ENCODE data around the gene FYN. TPM values are rescaled to one million over a fixed set of nuclear protein-coding genes. Genes with fewer than 3 reads are reported as not detected.

FYN gene
- total RNA-seq, 4 donors from 2014 or later = 143 to 219 (median 165) TPM

DNA sequence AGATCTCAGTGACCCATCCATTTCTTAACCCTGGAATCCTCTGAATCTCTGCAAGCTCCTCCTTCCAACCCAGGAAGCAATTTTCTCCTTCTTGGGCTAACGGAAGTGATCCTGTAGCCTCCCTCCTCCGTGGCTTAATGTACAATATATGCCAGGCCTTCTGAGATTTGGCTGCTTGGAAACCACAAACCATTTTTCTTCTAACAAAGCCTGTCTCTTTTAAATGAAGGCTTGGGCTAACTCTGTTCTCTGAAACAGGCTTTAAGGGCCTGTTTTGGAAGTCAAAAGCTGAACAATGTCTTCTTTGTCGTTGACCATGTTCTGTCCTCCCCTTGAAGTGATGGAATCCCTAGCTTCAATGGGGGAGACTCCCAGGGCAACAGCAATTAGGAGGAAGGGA lies 14.9 kb downstream of the FYN start:
- TF ChIP-seq, protein P1, sequence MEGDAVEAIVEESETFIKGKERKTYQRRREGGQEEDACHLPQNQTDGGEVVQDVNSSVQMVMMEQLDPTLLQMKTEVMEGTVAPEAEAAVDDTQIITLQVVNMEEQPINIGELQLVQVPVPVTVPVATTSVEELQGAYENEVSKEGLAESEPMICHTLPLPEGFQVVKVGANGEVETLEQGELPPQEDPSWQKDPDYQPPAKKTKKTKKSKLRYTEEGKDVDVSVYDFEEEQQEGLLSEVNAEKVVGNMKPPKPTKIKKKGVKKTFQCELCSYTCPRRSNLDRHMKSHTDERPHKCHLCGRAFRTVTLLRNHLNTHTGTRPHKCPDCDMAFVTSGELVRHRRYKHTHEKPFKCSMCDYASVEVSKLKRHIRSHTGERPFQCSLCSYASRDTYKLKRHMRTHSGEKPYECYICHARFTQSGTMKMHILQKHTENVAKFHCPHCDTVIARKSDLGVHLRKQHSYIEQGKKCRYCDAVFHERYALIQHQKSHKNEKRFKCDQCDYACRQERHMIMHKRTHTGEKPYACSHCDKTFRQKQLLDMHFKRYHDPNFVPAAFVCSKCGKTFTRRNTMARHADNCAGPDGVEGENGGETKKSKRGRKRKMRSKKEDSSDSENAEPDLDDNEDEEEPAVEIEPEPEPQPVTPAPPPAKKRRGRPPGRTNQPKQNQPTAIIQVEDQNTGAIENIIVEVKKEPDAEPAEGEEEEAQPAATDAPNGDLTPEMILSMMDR (IDR thresholded peaks at IDR 0.05) = no peak
- TF ChIP-seq POLR2A (IDR thresholded peaks at IDR 0.05) (no peak), EP300 (IDR thresholded peaks at IDR 0.05) (peak in 1 of 2 donors; percentile 48)
- no peak for DNase-seq (ENCODE audit: low spot score in 2 of 2)
- Histone ChIP-seq H3K36me3 (no peaks in the 10 kb centered on the region), H3K4me1 (peaks cover 0 to 93% (median 35%) of the 10 kb centered on the region in 4 donors), H3K27ac (peak overlapping the region; percentile 37 to 91 (median 74)), H3K9me3 (no peaks in the 10 kb centered on the region), H3K4me3 (no peak overlapping the region), H3K27me3 (no peaks in the 10 kb centered on the region)
- 34 to 38% methylated on average over 3 of the region's 3 CpGs for WGBS, 2 donors

DNA sequence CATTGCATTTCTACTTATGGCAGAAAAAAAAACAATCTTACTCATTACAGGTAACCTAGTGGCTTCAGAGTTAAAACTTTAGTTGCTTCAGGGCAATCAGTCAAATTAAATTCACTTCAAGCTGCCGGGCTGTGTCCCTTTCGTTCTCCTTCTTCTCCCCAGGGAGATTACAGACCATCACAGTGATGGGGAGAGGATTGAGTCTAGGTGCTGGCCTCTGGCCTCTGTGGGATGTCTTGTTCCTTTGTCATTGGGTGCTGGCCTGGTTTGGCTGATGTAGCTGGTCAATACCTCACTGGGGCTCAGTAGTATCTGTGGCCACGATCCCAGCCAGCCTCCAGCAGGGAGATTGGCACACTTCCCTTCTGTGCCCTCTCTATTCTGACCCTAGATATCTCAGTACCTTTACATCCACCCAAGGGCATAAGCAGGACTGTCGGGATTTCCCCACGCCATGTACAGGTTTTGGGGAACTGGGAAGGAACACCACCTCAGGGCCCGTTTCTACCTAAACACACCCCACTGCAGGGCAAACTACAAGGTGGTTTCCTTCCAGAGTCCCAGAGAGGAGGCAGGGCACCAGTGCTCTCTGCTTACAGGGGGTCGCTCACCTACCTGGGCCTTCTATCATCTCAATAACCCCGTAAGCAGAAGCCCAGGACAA lies 15.4 kb downstream of the FYN start:
- no peak for TF ChIP-seq EP300 (IDR thresholded peaks at IDR 0.05)
- no peak for TF ChIP-seq POLR2A (IDR thresholded peaks at IDR 0.05)
- TF ChIP-seq, protein P1 (IDR thresholded peaks at IDR 0.05) = no peak
- H3K9me3 ChIP-seq = no peaks in the 10 kb centered on the region
- H3K4me1 ChIP-seq = peaks cover 0 to 94% (median 37%) of the 10 kb centered on the region in 4 donors
- peak overlapping the region; percentile 37 to 91 (median 74) for H3K27ac ChIP-seq
- no peaks in the 10 kb centered on the region for H3K27me3 ChIP-seq
- H3K36me3 ChIP-seq = no peaks in the 10 kb centered on the region
- no peak overlapping the region for H3K4me3 ChIP-seq
- no peak for DNase-seq (ENCODE audit: low spot score in 2 of 2)
- 66 to 71% methylated on average over 6 to 8 of the region's 8 CpGs for WGBS, 2 donors

DNA sequence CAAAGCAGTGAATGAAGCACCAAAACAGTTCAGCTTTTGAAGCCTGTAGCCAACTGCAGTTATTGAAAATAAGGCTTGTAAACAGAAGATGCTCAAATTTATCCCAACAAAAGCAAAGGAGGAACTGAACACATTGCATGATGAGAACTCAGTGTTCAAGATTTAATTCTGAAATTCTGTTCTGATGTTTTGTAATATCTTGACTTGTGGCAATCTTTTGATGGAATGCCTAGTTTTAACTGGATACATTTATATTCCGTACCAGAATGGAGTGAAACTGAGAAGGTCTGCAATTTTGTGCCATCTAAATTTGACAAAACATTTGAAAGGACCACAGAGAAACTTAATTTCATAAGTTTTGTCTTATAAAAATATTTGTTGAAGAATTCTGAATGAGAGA lies 17.5 kb downstream of the FYN start:
- TF ChIP-seq POLR2A (IDR thresholded peaks at IDR 0.05) (no peak), EP300 (IDR thresholded peaks at IDR 0.05) (no peak)
- TF ChIP-seq, protein P1 (IDR thresholded peaks at IDR 0.05) = no peak
- Histone ChIP-seq H3K36me3 (no peaks in the 10 kb centered on the region), H3K27me3 (no peaks in the 10 kb centered on the region), H3K4me1 (peaks cover 0 to 99% (median 49%) of the 10 kb centered on the region in 4 donors), H3K27ac (peak overlapping the region in 3 of 4 donors; percentile 3 to 91 (median 87)), H3K4me3 (no peak overlapping the region), H3K9me3 (no peaks in the 10 kb centered on the region)
- 65 to 79% methylated on average over 1 of the region's 1 CpG for WGBS, 2 donors
- DNase-seq (ENCODE audit: low spot score in 2 of 2) = no peak

DNA sequence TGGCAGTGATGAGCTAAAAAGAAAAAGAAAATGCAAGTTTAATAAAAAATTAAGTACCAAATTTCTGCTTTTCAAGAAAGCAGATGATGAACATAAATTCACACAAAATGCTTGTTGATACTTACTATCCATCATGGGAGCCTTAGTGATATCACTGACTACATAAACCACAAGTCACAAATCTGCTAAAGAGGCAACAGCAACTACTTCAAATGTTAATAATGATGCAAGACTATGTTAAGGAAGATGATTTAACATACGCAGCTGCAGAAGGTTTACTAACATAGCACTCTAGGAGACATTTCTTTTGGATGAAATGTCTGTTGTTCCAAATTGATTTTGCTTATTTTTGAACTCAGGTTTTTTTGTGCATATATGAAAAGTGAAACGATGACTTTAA lies 18.6 kb downstream of the FYN start:
- TF ChIP-seq, protein P1 (IDR thresholded peaks at IDR 0.05) = no peak
- no peak for TF ChIP-seq EP300 (IDR thresholded peaks at IDR 0.05)
- TF ChIP-seq POLR2A (IDR thresholded peaks at IDR 0.05) = no peak
- H3K27me3 ChIP-seq = no peaks in the 10 kb centered on the region
- H3K36me3 ChIP-seq = no peaks in the 10 kb centered on the region
- H3K4me3 ChIP-seq = no peak overlapping the region
- H3K27ac ChIP-seq = no peak overlapping the region
- no peak for DNase-seq (ENCODE audit: low spot score in 2 of 2)
- 56 to 69% methylated on average over 2 of the region's 2 CpGs for WGBS, 2 donors
- H3K4me1 ChIP-seq = peaks cover 0 to 100% (median 55%) of the 10 kb centered on the region in 4 donors
- H3K9me3 ChIP-seq = no peaks in the 10 kb centered on the region

DNA sequence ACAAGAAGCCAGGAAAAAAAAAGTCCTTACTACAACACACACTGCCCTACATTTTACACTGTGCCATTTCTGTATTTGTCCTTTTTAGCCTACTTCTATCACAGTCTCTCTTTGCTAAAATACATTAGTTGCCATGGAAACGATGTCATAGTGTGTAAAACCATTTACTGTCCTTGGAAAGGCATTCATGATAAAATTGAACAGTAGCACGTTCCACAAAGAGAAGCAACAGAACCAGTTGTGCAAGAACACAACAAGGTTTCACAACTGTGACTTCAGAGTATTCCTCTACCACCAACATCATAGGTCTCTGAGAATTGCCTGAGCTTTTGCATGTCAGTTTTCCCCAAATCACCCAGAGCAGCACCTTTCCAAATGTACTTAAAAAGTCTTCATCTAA lies 20.5 kb downstream of the FYN start:
- peak in 1 of 2 donors; percentile 52 for DNase-seq (ENCODE audit: low spot score in 2 of 2)
- Histone ChIP-seq H3K4me1 (peaks cover 0 to 100% (median 54%) of the 10 kb centered on the region in 4 donors), H3K27me3 (no peaks in the 10 kb centered on the region), H3K9me3 (no peaks in the 10 kb centered on the region), H3K4me3 (no peak overlapping the region), H3K36me3 (no peaks in the 10 kb centered on the region), H3K27ac (peak overlapping the region in 2 of 4 donors; percentile 26 to 30)
- 36 to 38% methylated on average over 2 of the region's 2 CpGs for WGBS, 2 donors
- no peak for TF ChIP-seq POLR2A (IDR thresholded peaks at IDR 0.05)
- TF ChIP-seq, protein P1 (IDR thresholded peaks at IDR 0.05) = no peak
- peak in 1 of 2 donors; percentile 71 for TF ChIP-seq EP300 (IDR thresholded peaks at IDR 0.05)

Data from tibial nerve (tissue), 4 donors.